Pancreas (tissue), 10 donors: Measurements from ENCODE around the gene SMOC1. TPM values are rescaled to one million over a fixed set of nuclear protein-coding genes. Genes with fewer than 3 reads are reported as not detected.

Experiments
- ATAC-seq, 4 donors: fragments of 200-7000 bp; cut with Tn5 transposase; one replicate each; pipeline versions ENCODE4 v1.8.0 to v1.9.1; 2020; ENCODE audit warnings: mild to moderate bottlenecking in 4 of 4, moderate library complexity in 4 of 4
- DNase-seq, 6 donors: peaks; one replicate each; pipeline ENCODE4 v3.0.0-alpha.2; 2020
- FAIRE-seq: peaks from 2 replicates; lab custom pipeline; 2012; peaks lifted over from hg19 to GRCh38; lab: Jason Lieb, UNC
- H3K27ac ChIP-seq, 4 donors: fragments of 200-600 bp; sonication (generic); 1 replicate in 3 of 4; 2 replicates in 1 of 4; pipeline versions ENCODE4 v1.5.0 to v1.8.0; 2020
- H3K27me3 ChIP-seq, 4 donors: fragments of 200-600 bp; one replicate each; pipeline ENCODE4 v1.8.0; 2021
- H3K36me3 ChIP-seq, 3 donors: fragments of 200-600 bp; sonication (generic) in 1 of 3; one replicate each; pipeline versions ENCODE4 v1.5.0 to v1.8.0; 2020 to 2021
- H3K4me1 ChIP-seq, 3 donors: fragments of 200-600 bp; one replicate each; pipeline ENCODE4 v1.8.0; 2021
- H3K4me3 ChIP-seq, 4 donors: fragments of 200-600 bp; sonication (generic) in 2 of 4; one replicate each; pipeline versions ENCODE4 v1.5.0 to v1.8.0; 2020 to 2021
- H3K9me3 ChIP-seq, 4 donors: fragments of 200-600 bp; one replicate each; pipeline ENCODE4 v1.8.0; 2021
- WGBS, 2 donors: extraction: QIAGEN DNeasy Blood & Tissue Kit; methylation state at CpG; one replicate each; pipeline ENCODE4 v1.1.7; 2013; 5-methylcytosine and 5-hydroxymethylcytosine counted together
- intact Hi-C, 3 donors: fragments of 100-400 bp; cut with DNase I; formaldehyde crosslinking; loops; one replicate each; pipeline versions ENCODE4 v1.11.1 to v1.14.2; 2022
- polyA plus RNA-seq, 2 donors: library from polyadenylated mRNA; stranded (reverse); fragments of 200-250 nt; gene quantifications; one replicate each; pipeline ENCODE4 v1.2.3, GENCODE V29; 2013
- total RNA-seq, 6 donors: library from RNA; stranded (reverse); fragmentation: NEBNext Ultra II Directional in 4 of 6; extraction: Animal tissue kit (Norgen Biotek cat#: 25700) in 4 of 6; gene quantifications; one replicate each; pipeline versions ENCODE4 v1.2.1 to v1.2.4, GENCODE V29; 2021 to 2023
- TF ChIP-seq, protein P1 (sequence below), 4 donors: fragments of 200-600 bp; sonication (generic) in 3 of 4; IDR thresholded peaks; one replicate each; pipeline versions ENCODE4 v1.5.0 to v1.8.0; 2021; ENCODE audit warnings: antibody characterized with exemption in 4 of 4
- donor health status: healthy with polysubstance abuse.
- donor health status: DM: no; HTN: no; CAD: no; lungs with moderate emphysema.
- donor health status: DM: no; HTN: no; CAD: no.
- donor health status: control.
- donor health status: control.
- donor health status: Bipolar disorder and iron deficiency.
- donor health status: DM: yes; HTN: yes; CAD: no.
- donor health status: DM: no; HTN: no; CAD: no.
- donor health status: DM: no; HTN: no; CAD: no.
- donor health status: DM: yes; HTN: yes; CAD: no.

Gene SMOC1
- total and polyA plus RNA-seq, 8 donors, result 2.2 to 55.7 (median 6.3) TPM

DNA sequence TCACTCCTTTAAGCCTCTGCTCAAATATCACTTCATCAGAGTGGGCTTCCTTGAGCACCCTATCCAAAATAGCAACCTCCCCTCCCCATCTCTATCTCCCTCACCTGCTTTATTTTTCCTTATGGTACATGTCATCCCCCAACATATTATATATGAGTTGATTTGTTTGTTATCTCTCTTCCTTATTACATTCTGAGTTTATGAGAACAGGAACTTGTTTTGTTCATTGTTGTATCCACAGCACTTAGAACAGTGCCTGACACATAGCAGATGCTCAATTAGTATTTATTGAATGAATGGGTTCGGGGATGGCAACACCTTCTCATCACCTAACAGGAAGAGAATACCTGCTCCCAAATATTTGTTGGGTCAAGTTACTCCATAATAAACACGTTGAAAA, 24.6 kb upstream of the SMOC1 start:
- Histone ChIP-seq H3K4me1 (no peaks in the 10 kb centered on the region), H3K9me3 (no peaks in the 10 kb centered on the region), H3K36me3 (no peaks in the 10 kb centered on the region), H3K27ac (no peak overlapping the region), H3K4me3 (no peak overlapping the region), H3K27me3 (no peaks in the 10 kb centered on the region)
- DNase-seq, result no peak
- 48 to 49% methylated on average over 2 of the region's 2 CpGs for WGBS, 2 donors
- intact Hi-C loops, result no loop called here
- TF ChIP-seq, protein P1, sequence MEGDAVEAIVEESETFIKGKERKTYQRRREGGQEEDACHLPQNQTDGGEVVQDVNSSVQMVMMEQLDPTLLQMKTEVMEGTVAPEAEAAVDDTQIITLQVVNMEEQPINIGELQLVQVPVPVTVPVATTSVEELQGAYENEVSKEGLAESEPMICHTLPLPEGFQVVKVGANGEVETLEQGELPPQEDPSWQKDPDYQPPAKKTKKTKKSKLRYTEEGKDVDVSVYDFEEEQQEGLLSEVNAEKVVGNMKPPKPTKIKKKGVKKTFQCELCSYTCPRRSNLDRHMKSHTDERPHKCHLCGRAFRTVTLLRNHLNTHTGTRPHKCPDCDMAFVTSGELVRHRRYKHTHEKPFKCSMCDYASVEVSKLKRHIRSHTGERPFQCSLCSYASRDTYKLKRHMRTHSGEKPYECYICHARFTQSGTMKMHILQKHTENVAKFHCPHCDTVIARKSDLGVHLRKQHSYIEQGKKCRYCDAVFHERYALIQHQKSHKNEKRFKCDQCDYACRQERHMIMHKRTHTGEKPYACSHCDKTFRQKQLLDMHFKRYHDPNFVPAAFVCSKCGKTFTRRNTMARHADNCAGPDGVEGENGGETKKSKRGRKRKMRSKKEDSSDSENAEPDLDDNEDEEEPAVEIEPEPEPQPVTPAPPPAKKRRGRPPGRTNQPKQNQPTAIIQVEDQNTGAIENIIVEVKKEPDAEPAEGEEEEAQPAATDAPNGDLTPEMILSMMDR (IDR thresholded peaks at IDR 0.05), result no peak
- no peak for FAIRE-seq
- no peak for ATAC-seq

DNA sequence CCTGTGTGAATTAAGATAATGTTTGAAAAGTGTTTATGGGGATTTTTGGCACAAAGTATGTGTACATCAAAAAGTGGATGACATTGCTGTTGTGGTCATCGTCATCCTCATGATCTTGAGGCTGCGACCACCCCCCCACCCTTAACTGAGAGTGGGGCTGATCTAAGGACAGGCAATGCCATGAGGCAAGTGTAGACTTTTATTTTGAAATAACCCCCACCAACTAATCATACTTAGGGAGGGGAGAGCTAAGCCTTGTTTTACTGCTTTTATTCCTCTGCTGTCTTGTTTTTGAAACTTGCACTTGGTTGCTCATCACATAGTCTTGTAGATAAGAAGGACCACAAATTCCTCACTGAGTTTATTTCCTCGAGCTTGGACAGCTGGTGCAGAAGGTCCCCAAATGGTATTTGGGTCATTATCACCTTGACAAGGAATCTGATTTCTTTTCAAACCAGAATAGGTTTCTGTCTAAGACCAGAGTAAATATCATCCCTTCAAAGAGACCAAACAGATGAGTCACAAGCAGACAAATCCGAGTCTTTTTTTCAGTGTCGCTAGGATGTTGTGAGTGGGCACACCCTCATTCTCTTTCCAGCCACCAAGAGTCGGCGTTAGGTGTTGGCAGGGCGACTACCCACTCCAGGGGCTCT, 23.9 kb upstream of the SMOC1 start:
- TF ChIP-seq, protein P1 (IDR thresholded peaks at IDR 0.05), result no peak
- intact Hi-C loops, result no loop called here
- no peaks in the 10 kb centered on the region for H3K36me3 ChIP-seq
- no peak overlapping the region for H3K27ac ChIP-seq
- no peaks in the 10 kb centered on the region for H3K9me3 ChIP-seq
- no peak overlapping the region for H3K4me3 ChIP-seq
- 59 to 69% methylated on average over 8 of the region's 8 CpGs for whole genome bisulfite sequencing, 2 donors
- H3K4me1 ChIP-seq, result no peaks in the 10 kb centered on the region
- no peak for ATAC-seq
- FAIRE-seq, result no peak
- no peaks in the 10 kb centered on the region for H3K27me3 ChIP-seq
- DNase-seq, result no peak

DNA sequence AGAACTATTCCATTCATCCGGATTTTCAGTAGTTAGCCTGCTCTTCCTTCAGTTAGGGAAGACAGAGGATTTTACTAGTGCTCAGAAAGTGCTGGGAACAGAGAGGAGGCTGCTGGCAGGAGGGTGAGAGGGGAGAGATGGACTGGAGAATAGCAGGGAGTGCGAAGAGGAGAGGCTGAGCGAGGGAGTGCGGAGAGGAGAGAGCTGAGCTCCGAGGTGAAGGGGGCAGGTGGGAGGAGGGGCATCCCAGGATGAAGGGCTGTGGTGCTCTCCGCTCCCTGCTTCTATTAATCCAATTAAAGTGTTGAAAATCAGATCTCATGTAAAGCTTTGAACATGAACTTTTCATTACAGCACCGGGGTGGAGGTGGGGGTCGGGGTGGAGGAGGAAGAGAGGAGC, 20.4 kb upstream of the SMOC1 start:
- no peak overlapping the region for H3K4me3 ChIP-seq
- no peaks in the 10 kb centered on the region for H3K4me1 ChIP-seq
- FAIRE-seq, result no peak
- WGBS, 2 donors, result 58 to 65% methylated on average over 7 to 8 of the region's 8 CpGs
- no peaks in the 10 kb centered on the region for H3K9me3 ChIP-seq
- DNase-seq, result no peak
- no peak for ATAC-seq
- H3K27ac ChIP-seq, result no peak overlapping the region
- H3K36me3 ChIP-seq, result no peaks in the 10 kb centered on the region
- TF ChIP-seq, protein P1 (IDR thresholded peaks at IDR 0.05), result no peak
- intact Hi-C loops, result no loop called here
- no peaks in the 10 kb centered on the region for H3K27me3 ChIP-seq

DNA sequence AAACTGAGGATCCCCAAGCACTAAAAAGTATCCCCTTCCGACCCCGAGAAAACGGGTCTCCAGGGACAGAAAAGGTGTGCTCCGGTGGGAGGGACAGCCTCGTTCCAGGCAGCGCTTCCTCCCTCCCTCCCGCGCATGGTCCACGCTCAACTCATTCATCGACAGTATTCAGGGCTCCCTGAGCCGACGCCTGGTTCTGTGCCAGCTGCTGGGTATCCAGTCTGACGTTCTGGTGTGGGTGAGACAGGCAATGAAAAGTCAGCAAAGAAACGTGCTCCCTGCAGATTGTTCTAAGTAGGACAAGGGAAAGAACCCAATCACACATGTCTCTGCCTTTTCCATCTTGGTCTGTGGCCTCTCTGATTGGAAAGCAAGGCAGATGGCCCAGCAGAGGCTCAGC, 19.6 kb upstream of the SMOC1 start:
- Histone ChIP-seq H3K27me3 (no peaks in the 10 kb centered on the region), H3K4me3 (no peak overlapping the region), H3K9me3 (no peaks in the 10 kb centered on the region), H3K4me1 (no peaks in the 10 kb centered on the region), H3K27ac (no peak overlapping the region), H3K36me3 (no peaks in the 10 kb centered on the region)
- TF ChIP-seq, protein P1 (IDR thresholded peaks at IDR 0.05), result no peak
- no peak for ATAC-seq
- intact Hi-C loops, result no loop called here
- no peak for FAIRE-seq
- WGBS, 2 donors, result 82 to 85% methylated on average over 14 of the region's 14 CpGs
- no peak for DNase-seq

DNA sequence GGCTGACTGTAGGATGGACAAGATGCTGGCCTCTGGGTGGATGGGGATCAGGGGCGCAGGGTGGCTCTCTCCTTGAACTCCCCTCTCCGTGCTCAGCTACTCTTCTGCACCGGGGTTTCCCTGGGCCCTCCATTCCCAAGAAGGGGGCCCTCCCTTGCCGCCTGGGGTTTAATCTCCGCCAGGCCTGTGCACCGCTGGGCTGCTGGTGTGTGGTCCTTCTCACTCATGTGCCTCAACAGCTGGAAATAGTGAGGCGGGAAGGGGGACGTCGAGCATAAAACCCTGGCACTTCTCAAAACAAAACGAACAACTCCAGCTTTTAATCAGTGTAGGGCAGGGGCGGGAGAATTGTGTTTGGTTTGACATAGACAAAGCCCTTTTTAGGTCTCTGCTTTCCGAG, 19.0 kb upstream of the SMOC1 start:
- intact Hi-C loops, result no loop called here
- FAIRE-seq, result no peak

More for the DNA sequence above, 19.0 kb upstream of the SMOC1 start:
- no peaks in the 10 kb centered on the region for H3K36me3 ChIP-seq
- WGBS, 2 donors, result 65 to 74% methylated on average over 12 of the region's 12 CpGs
- no peak for ATAC-seq
- TF ChIP-seq, protein P1 (IDR thresholded peaks at IDR 0.05), result no peak
- H3K27me3 ChIP-seq, result no peaks in the 10 kb centered on the region
- no peaks in the 10 kb centered on the region for H3K4me1 ChIP-seq
- no peak overlapping the region for H3K4me3 ChIP-seq
- DNase-seq, result no peak
- no peaks in the 10 kb centered on the region for H3K9me3 ChIP-seq
- H3K27ac ChIP-seq, result no peak overlapping the region
